HFFc6 (cell line): ENCODE results near the gene ZNF664. TPM values are rescaled to one million over a fixed set of nuclear protein-coding genes. Genes with fewer than 3 reads are reported as not detected.

ENCODE experiments used
- DNase-seq: peaks from one replicate; pipeline ENCODE4 v3.0.0-alpha.2; 2018
- H3K27ac Mint-ChIP-seq: 2 replicates; pipeline ENCODE4 v1.8.0; 2020; ENCODE audit warnings: mild to moderate bottlenecking, mixed read lengths
- H3K27me3 Mint-ChIP-seq: 2 replicates; pipeline ENCODE4 v1.8.0; 2021; ENCODE audit warnings: mild to moderate bottlenecking, moderate library complexity, mixed read lengths; ENCODE audit not compliant: insufficient read depth
- H3K36me3 Mint-ChIP-seq: 2 replicates; pipeline ENCODE4 v1.8.0; 2021; ENCODE audit warnings: low read depth, mixed read lengths
- H3K4me1 Mint-ChIP-seq: 2 replicates; pipeline ENCODE4 v1.8.0; 2020; ENCODE audit warnings: low read depth, mixed read lengths
- H3K4me3 Mint-ChIP-seq: 2 replicates; pipeline ENCODE4 v1.8.0; 2020; ENCODE audit warnings: mild to moderate bottlenecking, moderate library complexity, mixed read lengths
- H3K9me3 Mint-ChIP-seq: 2 replicates; pipeline ENCODE4 v1.8.0; 2020; ENCODE audit warnings: mild to moderate bottlenecking, mixed read lengths
- CTCF ChIP-seq: fragments of 200-600 bp; sonication (generic); IDR thresholded peaks from 2 replicates; pipeline ENCODE4 v1.5.0; 2021; ENCODE audit warnings: antibody characterized with exemption, mild to moderate bottlenecking
- long read RNA-seq: library from polyadenylated mRNA; unstranded; transcript quantifications from one replicate; pipeline ENCODE4 v2.0.0, GENCODE V29; 2019
- total RNA-seq, 6 experiments: library from RNA; stranded (reverse); fragmentation: NEBNext Ultra II Directional; extraction: Animal tissue kit (Norgen Biotek cat#: 25700); gene quantifications; 2 replicates in 1 of 6; 3 replicates in 5 of 6; pipeline ENCODE4 v1.2.3, GENCODE V29; 2021

ZNF664 gene
- 10 to 100 TPM; 49.1 to 55.2 (median 53.4) TPM for total RNA-seq
- long read RNA-seq, partial matches to known transcripts, result 0 of 4 reads
- long read RNA-seq, other reads (novel, unspliced or antisense), result 4 of 4 reads

GRCh38 chr12:123972457-123973401 lies at the start of gene ZNF664, which contains the start of gene CCDC92:
Gene ZNF664, plus strand, starts transcription at chr12:123973215. Its CDS starts 38,930 bp downstream, at chr12:124012145.
Gene CCDC92, minus strand, starts transcription at chr12:123972831. Its CDS starts 28,526 bp downstream, at chr12:123944305.
- TF ChIP-seq CTCF, result peak; percentile 18; the same call in 1 of the 2 replicates
- Mint-ChIP-seq H3K4me3 (peak within 1 kb of the TSS; percentile 99), H3K36me3 (peaks cover 22% of the 10 kb centered on the region), H3K9me3 (no peaks in the 10 kb centered on the region), H3K27me3 (no peaks in the 10 kb centered on the region), H3K27ac (peak within 1 kb of the TSS; percentile 90), H3K4me1 (peaks cover 55% of the 10 kb centered on the region)
- peak; percentile 84 for DNase-seq

- H3K36me3 Mint-ChIP-seq, result no peaks in the 10 kb centered on the region
- no peak overlapping the region for H3K4me3 Mint-ChIP-seq
- no peak overlapping the region for H3K27ac Mint-ChIP-seq
- no peak for TF ChIP-seq CTCF
- no peak for DNase-seq
- no peaks in the 10 kb centered on the region for H3K9me3 Mint-ChIP-seq
- peaks cover 14% of the 10 kb centered on the region for H3K4me1 Mint-ChIP-seq
- peaks cover 10% of the 10 kb centered on the region for H3K27me3 Mint-ChIP-seq
Measured at GRCh38 chr12:123923927-123924326, 49.1 kb upstream of the ZNF664 start.

GRCh38 chr12:123924539-123924938 lies 48.5 kb upstream of the ZNF664 start:
- H3K27ac Mint-ChIP-seq, result no peak overlapping the region
- no peak for DNase-seq

GRCh38 chr12:123928274-123928865 lies 44.6 kb upstream of the ZNF664 start:
- H3K9me3 Mint-ChIP-seq, result no peaks in the 10 kb centered on the region
- no peak overlapping the region for H3K4me3 Mint-ChIP-seq
- H3K27ac Mint-ChIP-seq, result no peak overlapping the region
- no peak for TF ChIP-seq CTCF
- no peak for DNase-seq
- H3K36me3 Mint-ChIP-seq, result no peaks in the 10 kb centered on the region
- H3K27me3 Mint-ChIP-seq, result peaks cover 15% of the 10 kb centered on the region
- H3K4me1 Mint-ChIP-seq, result no peaks in the 10 kb centered on the region

More at GRCh38 chr12:123924539-123924938, 48.5 kb upstream of the ZNF664 start:
- H3K27me3 Mint-ChIP-seq, result peaks cover 15% of the 10 kb centered on the region
- H3K4me1 Mint-ChIP-seq, result peaks cover 8% of the 10 kb centered on the region
- H3K9me3 Mint-ChIP-seq, result no peaks in the 10 kb centered on the region
- no peaks in the 10 kb centered on the region for H3K36me3 Mint-ChIP-seq
- H3K4me3 Mint-ChIP-seq, result no peak overlapping the region
- TF ChIP-seq CTCF, result no peak

DNA sequence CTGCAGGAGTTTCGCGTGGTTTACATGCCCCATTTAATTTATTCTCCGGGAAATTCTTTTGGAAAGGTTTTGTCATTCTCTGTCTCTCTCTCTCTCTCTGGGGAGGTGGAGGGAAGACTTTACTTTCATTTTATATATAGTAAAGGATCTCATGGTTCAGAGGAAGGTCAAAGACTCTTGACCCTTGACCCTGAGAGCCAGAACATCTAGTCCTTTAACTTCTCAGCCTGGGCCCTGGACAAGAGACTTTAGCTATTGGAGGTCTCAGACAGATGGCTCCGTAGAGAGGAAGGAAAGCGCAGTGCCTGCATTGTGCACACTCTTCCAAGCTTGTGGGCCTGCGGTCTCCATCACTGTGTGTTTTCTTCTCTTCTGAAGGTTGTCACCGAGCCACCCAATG lies 44.1 kb upstream of the ZNF664 start:
- Mint-ChIP-seq H3K4me1 (no peaks in the 10 kb centered on the region), H3K27me3 (peaks cover 16% of the 10 kb centered on the region), H3K27ac (no peak overlapping the region), H3K36me3 (no peaks in the 10 kb centered on the region), H3K9me3 (no peaks in the 10 kb centered on the region), H3K4me3 (no peak overlapping the region)
- no peak for TF ChIP-seq CTCF
- DNase-seq, result no peak
